Measurements from ENCODE around the gene PLCB1.
"Not testable (repeated sequence)": the region's sequence is repeated elsewhere in the genome, so short reads cannot be mapped to it uniquely, and the experiment has no call there.

The PLCB1 gene

GRCh38 chr20:8434326-8434876 is 302.3 kb downstream of the PLCB1 start:
- Mint-ChIP-seq H3K36me3 (ENCODE audit: low read depth) (no peaks in the 10 kb centered on the region), H3K4me3 (no peak overlapping the region), H3K4me1 (ENCODE audit: low read depth) (no peaks in the 10 kb centered on the region), H3K27me3 (ENCODE audit: low read depth) (no peaks in the 10 kb centered on the region), H3K9me3 (no peaks in the 10 kb centered on the region), H3K27ac (no peak overlapping the region)

DNA sequence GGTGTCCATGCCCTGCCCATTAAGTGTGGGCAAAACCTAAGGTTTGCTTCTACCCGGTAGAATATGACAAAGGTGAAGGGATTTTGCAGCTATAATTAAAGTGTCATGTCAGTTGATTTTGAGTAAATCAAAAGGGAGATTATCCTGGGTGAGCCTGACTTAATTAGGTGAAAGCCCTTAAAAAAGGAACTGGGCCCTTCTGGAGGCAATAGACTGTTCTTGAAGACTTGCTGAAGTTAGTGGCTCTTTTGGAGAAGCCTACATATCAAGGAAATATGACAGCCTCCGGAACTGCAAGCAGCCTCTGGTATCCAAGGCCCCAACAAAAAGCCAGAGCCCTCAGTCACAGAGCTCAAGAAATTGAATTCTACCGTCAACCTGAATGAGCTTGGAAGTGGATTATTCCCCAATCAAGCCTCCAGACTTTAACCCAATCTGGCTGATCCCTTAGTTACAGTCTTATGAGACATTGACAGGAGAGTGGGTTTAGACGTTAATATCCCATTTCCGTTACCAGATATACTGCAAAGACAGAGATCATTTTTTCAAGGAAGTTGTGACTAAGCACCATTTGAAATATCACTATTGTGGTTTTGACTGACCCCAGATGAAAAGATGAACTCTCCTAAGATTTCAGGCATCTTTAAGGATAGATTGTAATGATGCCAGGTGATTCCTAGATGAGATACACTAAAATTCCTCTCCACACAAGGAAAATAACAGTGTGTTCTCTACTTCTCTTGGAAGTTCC is 303.4 kb downstream of the PLCB1 start:
- no peak overlapping the region for H3K4me3 Mint-ChIP-seq
- H3K36me3 Mint-ChIP-seq (ENCODE audit: low read depth), result no peaks in the 10 kb centered on the region
- H3K9me3 Mint-ChIP-seq, result no peaks in the 10 kb centered on the region
- H3K4me1 Mint-ChIP-seq (ENCODE audit: low read depth), result no peaks in the 10 kb centered on the region
- no peaks in the 10 kb centered on the region for H3K27me3 Mint-ChIP-seq (ENCODE audit: low read depth)
- no peak overlapping the region for H3K27ac Mint-ChIP-seq

DNA sequence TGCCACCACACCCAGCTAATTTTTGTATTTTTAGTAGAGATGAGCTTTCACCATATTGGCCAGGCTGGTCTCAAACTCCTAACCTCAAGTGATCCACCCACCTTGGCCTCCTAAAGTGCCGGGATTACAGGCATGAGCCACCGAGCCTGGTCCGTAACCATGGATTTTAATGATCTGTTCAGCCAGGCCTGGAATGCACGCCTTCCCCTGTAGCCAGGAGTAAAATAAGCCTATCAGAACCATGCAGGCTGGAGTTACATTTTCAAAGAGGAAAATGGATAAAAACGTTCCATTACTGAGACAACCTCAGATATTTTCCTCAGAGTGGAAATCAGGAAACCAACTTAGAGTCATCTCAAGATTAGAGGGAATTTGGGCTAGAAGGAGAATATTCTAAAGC is 304.9 kb downstream of the PLCB1 start:
- not testable (repeated sequence) for H3K36me3 Mint-ChIP-seq (ENCODE audit: low read depth); H3K4me3 Mint-ChIP-seq; H3K9me3 Mint-ChIP-seq; H3K4me1 Mint-ChIP-seq (ENCODE audit: low read depth); H3K27me3 Mint-ChIP-seq (ENCODE audit: low read depth); H3K27ac Mint-ChIP-seq

DNA sequence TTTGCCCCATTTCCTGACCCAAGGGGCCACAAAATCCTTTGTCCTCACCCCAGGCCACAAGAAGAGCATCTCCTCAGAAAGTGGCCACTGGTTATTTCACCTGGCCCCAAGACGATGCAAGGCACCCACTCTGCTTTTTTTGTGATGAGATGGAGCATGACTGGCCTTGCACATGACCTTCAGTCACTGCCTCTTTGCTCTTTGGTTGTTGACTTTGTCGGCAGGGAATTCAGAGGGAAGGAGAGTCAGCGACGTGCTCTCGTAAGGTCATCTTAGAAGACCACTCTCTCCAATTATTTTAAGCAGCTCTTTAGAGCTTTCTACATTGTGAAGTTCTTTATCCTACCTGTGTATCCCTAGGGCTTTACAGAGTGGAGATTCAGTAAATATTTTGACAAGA is 306.7 kb downstream of the PLCB1 start:
- H3K27ac Mint-ChIP-seq, result no peak overlapping the region
- H3K27me3 Mint-ChIP-seq (ENCODE audit: low read depth), result no peaks in the 10 kb centered on the region
- H3K9me3 Mint-ChIP-seq, result no peaks in the 10 kb centered on the region
- H3K36me3 Mint-ChIP-seq (ENCODE audit: low read depth), result no peaks in the 10 kb centered on the region
- H3K4me1 Mint-ChIP-seq (ENCODE audit: low read depth), result no peaks in the 10 kb centered on the region
- no peak overlapping the region for H3K4me3 Mint-ChIP-seq

DNA sequence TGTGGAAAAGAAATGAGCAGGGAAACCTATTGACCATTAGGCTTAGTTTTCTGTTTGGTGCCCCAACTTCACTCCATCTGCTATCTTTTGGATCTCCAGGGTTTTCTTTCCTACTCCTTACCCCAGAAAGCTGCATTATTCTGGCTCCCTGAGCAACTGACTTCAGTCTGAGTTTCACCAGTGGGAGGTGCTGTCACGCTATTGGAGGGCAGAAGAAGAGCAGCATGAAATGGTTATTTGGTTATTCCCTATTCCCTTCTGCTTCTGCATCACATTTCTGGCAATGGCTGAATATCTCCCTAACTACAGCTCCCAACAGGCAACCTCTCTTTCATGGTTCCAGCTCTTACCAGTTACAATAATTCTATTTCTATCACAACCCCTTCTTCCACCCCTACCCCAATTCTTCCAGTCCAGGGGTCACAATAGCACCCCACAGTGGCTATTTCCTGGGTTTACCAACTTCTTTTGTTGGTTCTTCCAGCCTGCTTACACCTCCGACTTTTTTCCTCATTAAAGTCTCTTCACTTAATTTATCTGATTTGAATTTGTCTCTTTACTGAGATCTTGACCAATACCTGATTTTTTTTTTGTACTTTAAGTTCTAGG is 311.5 kb downstream of the PLCB1 start:
- Mint-ChIP-seq H3K4me1 (ENCODE audit: low read depth) (no peaks in the 10 kb centered on the region), H3K27me3 (ENCODE audit: low read depth) (no peaks in the 10 kb centered on the region), H3K27ac (no peak overlapping the region), H3K4me3 (no peak overlapping the region), H3K9me3 (no peaks in the 10 kb centered on the region), H3K36me3 (ENCODE audit: low read depth) (no peaks in the 10 kb centered on the region)

GRCh38 chr20:8447262-8448120 is 315.4 kb downstream of the PLCB1 start:
- Mint-ChIP-seq H3K4me1 (ENCODE audit: low read depth) (no peaks in the 10 kb centered on the region), H3K27ac (no peak overlapping the region), H3K4me3 (no peak overlapping the region), H3K9me3 (no peaks in the 10 kb centered on the region), H3K36me3 (ENCODE audit: low read depth) (no peaks in the 10 kb centered on the region), H3K27me3 (ENCODE audit: low read depth) (no peaks in the 10 kb centered on the region)

DNA sequence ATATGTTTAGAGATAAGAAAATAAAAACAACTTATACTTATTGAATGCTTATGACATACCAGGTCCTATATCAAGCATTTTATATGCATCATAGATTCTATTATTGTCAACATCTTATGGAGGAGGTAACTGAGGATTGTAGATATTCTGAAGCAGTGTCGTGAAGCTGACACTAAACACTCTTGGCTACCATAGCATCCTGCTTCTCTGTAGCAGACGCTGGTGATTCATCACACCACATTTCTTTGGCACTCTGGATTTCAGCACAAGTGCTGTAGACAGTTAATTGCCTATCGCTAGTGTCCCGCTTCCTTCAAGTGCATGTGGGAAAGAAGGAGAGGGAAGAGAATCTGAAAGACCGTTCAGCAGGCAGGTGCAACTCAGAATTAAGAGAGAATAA is 317.1 kb downstream of the PLCB1 start:
- H3K4me3 Mint-ChIP-seq, result no peak overlapping the region
- no peaks in the 10 kb centered on the region for H3K4me1 Mint-ChIP-seq (ENCODE audit: low read depth)
- no peaks in the 10 kb centered on the region for H3K27me3 Mint-ChIP-seq (ENCODE audit: low read depth)
- H3K9me3 Mint-ChIP-seq, result no peaks in the 10 kb centered on the region
- no peaks in the 10 kb centered on the region for H3K36me3 Mint-ChIP-seq (ENCODE audit: low read depth)
- no peak overlapping the region for H3K27ac Mint-ChIP-seq

- no peaks in the 10 kb centered on the region for H3K36me3 Mint-ChIP-seq (ENCODE audit: low read depth)
- H3K9me3 Mint-ChIP-seq, result no peaks in the 10 kb centered on the region
- H3K4me1 Mint-ChIP-seq (ENCODE audit: low read depth), result no peaks in the 10 kb centered on the region
- no peaks in the 10 kb centered on the region for H3K27me3 Mint-ChIP-seq (ENCODE audit: low read depth)
- H3K4me3 Mint-ChIP-seq, result no peak overlapping the region
- no peak overlapping the region for H3K27ac Mint-ChIP-seq
Observed at GRCh38 chr20:8454137-8454712, 322.2 kb downstream of the PLCB1 start.

DNA sequence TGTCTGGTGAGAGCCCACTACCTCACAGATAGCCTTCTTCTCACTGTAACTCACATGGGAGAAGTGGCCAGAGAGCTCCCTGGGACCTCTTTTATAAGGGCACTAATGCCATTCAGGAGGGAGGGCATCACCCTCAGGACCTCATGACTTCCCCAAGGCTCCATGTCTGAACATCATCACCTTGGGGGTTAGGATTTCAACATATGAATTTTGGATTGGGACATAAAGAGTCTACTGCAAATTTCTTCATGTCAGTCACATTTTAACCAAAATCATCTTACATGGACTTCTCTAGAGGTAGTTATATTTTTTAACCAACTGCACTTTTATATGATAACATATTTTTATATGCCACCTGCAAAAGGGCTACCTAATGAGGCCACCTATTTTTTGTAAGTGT is 324.7 kb downstream of the PLCB1 start:
- Mint-ChIP-seq H3K27ac (no peak overlapping the region), H3K4me3 (no peak overlapping the region), H3K4me1 (ENCODE audit: low read depth) (no peaks in the 10 kb centered on the region), H3K36me3 (ENCODE audit: low read depth) (no peaks in the 10 kb centered on the region), H3K27me3 (ENCODE audit: low read depth) (no peaks in the 10 kb centered on the region), H3K9me3 (no peaks in the 10 kb centered on the region)

GRCh38 chr20:8457978-8458377 is 325.9 kb downstream of the PLCB1 start:
- no peak overlapping the region for H3K27ac Mint-ChIP-seq
- H3K27me3 Mint-ChIP-seq (ENCODE audit: low read depth), result no peaks in the 10 kb centered on the region
- no peaks in the 10 kb centered on the region for H3K9me3 Mint-ChIP-seq
- H3K4me3 Mint-ChIP-seq, result no peak overlapping the region
- H3K4me1 Mint-ChIP-seq (ENCODE audit: low read depth), result no peaks in the 10 kb centered on the region
- H3K36me3 Mint-ChIP-seq (ENCODE audit: low read depth), result no peaks in the 10 kb centered on the region

GRCh38 chr20:8461186-8461585 is 329.1 kb downstream of the PLCB1 start:
- Mint-ChIP-seq H3K27me3 (ENCODE audit: low read depth) (no peaks in the 10 kb centered on the region), H3K36me3 (ENCODE audit: low read depth) (no peaks in the 10 kb centered on the region), H3K4me1 (ENCODE audit: low read depth) (no peaks in the 10 kb centered on the region), H3K4me3 (no peak overlapping the region), H3K27ac (no peak overlapping the region), H3K9me3 (peaks cover 4% of the 10 kb centered on the region)

DNA sequence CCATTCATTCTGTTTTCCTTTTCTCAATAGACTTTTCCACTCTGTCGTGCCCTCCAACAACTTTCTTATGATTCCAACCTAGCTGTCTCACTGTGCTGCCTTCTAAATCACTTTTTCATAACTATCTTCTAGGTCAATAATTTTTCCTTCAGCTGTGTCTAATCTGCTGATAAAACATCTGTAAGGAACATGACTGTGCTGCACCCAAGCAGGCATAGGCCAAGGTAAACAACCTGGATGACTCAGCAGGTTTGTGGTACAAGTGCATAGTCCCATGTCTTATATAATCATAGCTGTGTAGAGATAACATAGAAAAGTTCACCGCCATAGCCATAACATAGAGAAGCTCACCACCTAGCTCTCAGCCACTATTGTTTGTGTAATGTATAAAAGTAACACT is 332.3 kb downstream of the PLCB1 start:
- Mint-ChIP-seq H3K4me1 (ENCODE audit: low read depth) (no peaks in the 10 kb centered on the region), H3K27ac (no peak overlapping the region), H3K9me3 (peaks cover 4% of the 10 kb centered on the region), H3K27me3 (ENCODE audit: low read depth) (no peaks in the 10 kb centered on the region), H3K36me3 (ENCODE audit: low read depth) (no peaks in the 10 kb centered on the region), H3K4me3 (no peak overlapping the region)

DNA sequence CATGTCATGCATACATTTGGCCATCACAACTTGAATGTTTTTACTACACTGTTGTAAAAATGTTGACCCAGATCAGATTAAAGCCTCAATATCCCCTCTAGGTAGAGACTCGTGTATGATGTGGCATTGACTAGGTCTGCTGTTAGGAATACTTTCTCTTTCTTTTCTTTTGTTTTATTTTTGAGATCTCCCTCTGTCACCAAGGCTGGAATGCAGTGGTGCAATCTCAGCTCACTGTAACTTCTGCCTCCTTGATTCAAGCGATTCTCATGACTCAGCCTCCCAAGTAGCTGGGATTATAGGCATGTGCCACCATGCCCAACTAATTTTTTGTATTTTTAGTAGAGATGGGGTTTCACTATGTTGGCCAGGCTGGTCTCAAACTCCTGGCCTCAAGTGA is 334.7 kb downstream of the PLCB1 start:
- H3K4me3 Mint-ChIP-seq; H3K9me3 Mint-ChIP-seq; H3K27me3 Mint-ChIP-seq (ENCODE audit: low read depth); H3K36me3 Mint-ChIP-seq (ENCODE audit: low read depth); H3K27ac Mint-ChIP-seq; H3K4me1 Mint-ChIP-seq (ENCODE audit: low read depth): not testable (repeated sequence)

GRCh38 chr20:8470156-8470555 is 338.1 kb downstream of the PLCB1 start:
- no peaks in the 10 kb centered on the region for H3K9me3 Mint-ChIP-seq
- no peaks in the 10 kb centered on the region for H3K36me3 Mint-ChIP-seq (ENCODE audit: low read depth)
- no peaks in the 10 kb centered on the region for H3K4me1 Mint-ChIP-seq (ENCODE audit: low read depth)
- H3K27ac Mint-ChIP-seq, result no peak overlapping the region
- H3K4me3 Mint-ChIP-seq, result no peak overlapping the region
- H3K27me3 Mint-ChIP-seq (ENCODE audit: low read depth), result no peaks in the 10 kb centered on the region
